ENCODE data around the gene EIF4E3.

- TF ChIP-seq IRF9 (CRISPR knock-in tag; IDR thresholded peaks at IDR 0.05; ENCODE audit: borderline replicate concordance) (no peak), CEBPZ (IDR thresholded peaks at IDR 0.05; ENCODE audit: low read length) (no peak), GLI4 (CRISPR knock-in tag; IDR thresholded peaks at IDR 0.05; ENCODE audit: borderline replicate concordance) (no peak), RFX5 (IDR thresholded peaks at IDR 0.05; ENCODE audit: low read depth, low read length) (no peak), MAX (IDR thresholded peaks at IDR 0.05) (no peak), ZNF274 (CRISPR knock-in tag; IDR thresholded peaks at IDR 0.05) (no peak), CTCF (CRISPR knock-in tag; IDR thresholded peaks at IDR 0.05) (no peak), NFYB (CRISPR knock-in tag; IDR thresholded peaks at IDR 0.05) (no peak), SNAPC5 (CRISPR knock-in tag; IDR thresholded peaks at IDR 0.05; ENCODE audit: borderline replicate concordance) (no peak), THAP8 (CRISPR knock-in tag; IDR thresholded peaks at IDR 0.05; ENCODE audit: borderline replicate concordance) (no peak)
Measured at GRCh38 chr3:71688121-71688520, 37.1 kb downstream of the EIF4E3 start.

All from HepG2 (cell line).